NCI-H1694 (cell line): ENCODE measurements around the gene METTL17.
"Not testable (repeated sequence)": the region's sequence is repeated elsewhere in the genome, so short reads cannot be mapped to it uniquely, and the experiment has no call there.

Source experiments
- DNase-seq: peaks from one replicate; lab custom pipeline; 2025; lab: John Stamatoyannopoulos, UW

METTL17 gene

GRCh38 chr14:20996521-20996920 is 6.7 kb downstream of the METTL17 start:
- no peak for DNase-seq

GRCh38 chr14:20997115-20997514 is 7.3 kb downstream of the METTL17 start:
- no peak for DNase-seq

- no peak for DNase-seq
Measured at GRCh38 chr14:20997564-20997963, 7.8 kb downstream of the METTL17 start.

- DNase-seq = no peak
Measured at GRCh38 chr14:20998139-20998538, 8.4 kb downstream of the METTL17 start.

- DNase-seq = no peak
Measured at GRCh38 chr14:20998674-20999366, 9.0 kb downstream of the METTL17 start, which contains the start of gene SLC39A2. Gene SLC39A2, plus strand, starts transcription at chr14:20999293. Its CDS starts 154 bp downstream, at chr14:20999447.

GRCh38 chr14:20999591-20999990 is 9.8 kb downstream of the METTL17 start:
- DNase-seq = no peak

- no peak for DNase-seq
Measured at GRCh38 chr14:21001218-21001617, 11.4 kb downstream of the METTL17 start.

GRCh38 chr14:21003788-21004346 is 14.1 kb downstream of the METTL17 start:
- no peak for DNase-seq

GRCh38 chr14:21009721-21010120 is 19.9 kb downstream of the METTL17 start:
- DNase-seq = not testable (repeated sequence)

GRCh38 chr14:21011136-21011535 is 21.4 kb downstream of the METTL17 start:
- no peak for DNase-seq

GRCh38 chr14:21014761-21015190 is 25.0 kb downstream of the METTL17 start:
- DNase-seq = peak; percentile 96

- DNase-seq = no peak
Measured at GRCh38 chr14:21015312-21015711, 25.5 kb downstream of the METTL17 start.

GRCh38 chr14:21016413-21017190 is 26.8 kb downstream of the METTL17 start:
- DNase-seq = no peak

- DNase-seq = no peak
Measured at GRCh38 chr14:21017528-21018245, 27.9 kb downstream of the METTL17 start.

- no peak for DNase-seq
Measured at GRCh38 chr14:21018286-21018685, 28.5 kb downstream of the METTL17 start.

GRCh38 chr14:21018781-21019180 is 29.0 kb downstream of the METTL17 start:
- DNase-seq = no peak

GRCh38 chr14:21019366-21019765 is 29.6 kb downstream of the METTL17 start:
- no peak for DNase-seq

- no peak for DNase-seq
Measured at GRCh38 chr14:21020977-21021545, 31.3 kb downstream of the METTL17 start.

GRCh38 chr14:21022686-21023085 is 32.9 kb downstream of the METTL17 start:
- no peak for DNase-seq

GRCh38 chr14:21023174-21023573 is 33.4 kb downstream of the METTL17 start:
- no peak for DNase-seq

GRCh38 chr14:21023817-21024584 is 34.2 kb downstream of the METTL17 start:
- no peak for DNase-seq
